SW 1271 (cell line): Measurements from ENCODE around the gene SLC44A4.
"Not testable (repeated sequence)": the region's sequence is repeated elsewhere in the genome, so short reads cannot be mapped to it uniquely, and the experiment has no call there.

Experiments used
- DNase-seq, 2 experiments: peaks; one replicate each; lab custom pipeline; 2025; lab: John Stamatoyannopoulos, UW

SLC44A4 gene

DNA sequence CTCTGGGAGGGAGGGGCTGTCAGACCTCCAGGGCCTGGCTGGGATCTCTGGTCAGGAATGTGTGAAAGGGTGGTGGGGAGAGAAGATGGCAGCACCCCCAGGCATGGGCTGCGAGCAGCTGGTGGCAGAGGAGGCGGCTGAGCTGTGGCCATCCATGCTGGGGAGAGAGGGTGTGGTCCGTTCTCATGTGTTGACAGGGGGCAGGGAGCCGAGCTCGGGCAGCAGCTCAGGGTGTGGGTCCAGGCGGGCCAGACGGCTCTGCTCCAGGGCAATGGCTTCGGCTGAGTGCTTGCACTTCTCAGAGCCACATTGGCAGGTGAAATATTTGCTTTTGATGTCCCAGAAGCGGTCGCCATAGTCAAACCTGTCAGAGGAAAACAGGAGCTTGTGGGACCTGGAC, 1.1 kb upstream of the SLC44A4 start:
- DNase-seq = no peak

GRCh38 chr6:31879143-31879542, 346 bp upstream of the SLC44A4 start:
- no peak for DNase-seq

GRCh38 chr6:31878222-31878621, 575 bp downstream of the SLC44A4 start:
- no peak for DNase-seq

DNA sequence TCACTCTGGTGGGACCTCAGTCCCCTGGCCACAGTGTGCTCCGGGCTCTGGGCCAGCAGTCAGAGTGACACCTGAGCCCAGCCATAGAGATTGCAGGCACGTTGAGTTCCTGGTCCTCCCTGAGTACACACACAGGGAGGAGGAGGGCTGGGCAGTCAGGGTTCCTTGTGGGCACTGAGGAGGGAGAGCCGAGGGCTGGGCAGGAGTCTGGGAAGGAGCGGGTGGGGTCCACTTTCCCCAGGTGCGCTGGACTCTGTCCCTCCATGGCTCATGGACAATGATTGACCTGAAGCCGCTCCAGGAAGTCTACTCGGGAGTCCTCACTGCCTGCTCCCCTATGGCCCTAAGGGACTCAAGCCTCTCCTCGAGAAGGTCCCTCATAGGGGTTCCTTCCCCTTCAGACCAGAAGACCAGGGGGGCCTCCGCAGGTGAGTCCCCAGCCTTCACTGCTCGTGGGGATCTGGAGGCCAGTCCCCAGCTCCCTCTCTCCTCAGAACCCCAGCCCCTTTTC, 1.1 kb downstream of the SLC44A4 start:
- DNase-seq = no peak

GRCh38 chr6:31877125-31877650, 1.6 kb downstream of the SLC44A4 start:
- DNase-seq = no peak

DNA sequence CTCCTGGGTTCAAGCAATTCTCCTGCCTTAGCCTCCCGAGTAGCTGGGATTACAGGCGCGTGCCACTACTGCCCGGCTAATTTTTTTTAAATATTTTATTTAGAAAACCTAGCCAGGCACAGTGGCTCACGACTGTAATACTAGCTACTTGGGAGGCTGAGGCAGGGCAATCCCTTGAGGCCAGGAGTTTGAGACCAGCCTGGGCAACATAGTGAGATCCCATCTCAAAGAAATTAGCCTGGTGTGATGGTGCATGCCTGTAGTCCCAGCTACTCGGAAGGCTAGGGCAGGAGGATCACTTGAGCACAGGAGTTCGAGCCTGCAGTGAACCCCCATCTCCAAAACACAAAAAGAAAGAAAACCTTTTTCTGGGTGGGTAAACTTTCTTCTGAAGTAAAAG, 2.4 kb downstream of the SLC44A4 start:
- DNase-seq = no peak

DNA sequence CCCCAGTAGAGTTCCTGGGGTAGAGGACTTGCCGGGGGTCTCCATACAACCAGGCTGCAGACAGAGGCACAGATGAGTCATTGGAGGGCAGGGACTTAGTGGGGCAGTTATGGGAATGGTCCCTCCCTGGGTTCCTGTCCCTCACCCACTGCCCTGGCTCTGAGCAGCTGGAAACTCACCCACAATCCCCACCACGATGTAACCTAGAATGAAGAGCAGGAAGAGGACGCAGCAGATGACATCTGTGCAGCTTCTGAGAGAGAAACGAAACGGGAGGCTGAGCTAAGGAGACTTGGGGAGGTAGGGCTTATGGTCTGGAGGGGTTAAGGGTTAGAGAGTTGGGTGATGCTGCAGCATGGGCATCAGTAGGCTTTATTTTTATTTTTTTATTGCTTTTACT, 2.9 kb downstream of the SLC44A4 start:
- no peak for DNase-seq

GRCh38 chr6:31874836-31875572, 3.8 kb downstream of the SLC44A4 start:
- DNase-seq = no peak

- DNase-seq = no peak
These were observed 4.6 kb downstream of the SLC44A4 start for GRCh38 chr6:31874084-31874670.

DNA sequence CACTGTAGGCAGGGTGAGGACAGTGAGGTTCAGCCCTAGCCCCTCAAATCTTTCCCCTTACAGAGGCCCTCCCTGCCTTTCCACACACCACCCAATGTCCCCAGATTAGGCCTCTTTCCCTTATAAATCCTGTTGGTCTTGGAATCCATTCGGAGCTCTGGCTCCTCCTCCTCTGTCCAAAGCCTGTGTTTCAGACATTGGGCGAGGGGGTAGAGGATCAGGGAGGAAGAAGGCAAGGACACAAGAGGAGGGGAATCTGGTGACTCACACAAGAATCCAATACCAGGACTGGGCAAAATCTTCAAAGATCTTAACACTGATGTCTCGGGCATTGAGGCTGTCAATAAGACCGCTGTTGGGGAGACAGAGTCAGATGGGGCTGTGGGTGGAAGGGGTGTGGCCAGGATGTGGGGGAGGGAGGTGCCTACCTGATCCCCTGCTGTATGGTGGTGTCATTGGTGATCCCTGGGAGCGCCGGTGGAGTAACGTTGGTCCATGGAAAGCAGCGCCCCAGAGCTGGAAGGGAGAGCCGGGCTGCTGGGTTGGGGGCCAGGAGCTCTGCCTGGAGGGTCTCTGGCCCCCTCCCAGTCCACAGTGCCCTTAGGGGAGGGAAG, 7.6 kb downstream of the SLC44A4 start:
- DNase-seq = no peak

- DNase-seq = no peak
These were observed 8.3 kb downstream of the SLC44A4 start for GRCh38 chr6:31870385-31870921.

DNA sequence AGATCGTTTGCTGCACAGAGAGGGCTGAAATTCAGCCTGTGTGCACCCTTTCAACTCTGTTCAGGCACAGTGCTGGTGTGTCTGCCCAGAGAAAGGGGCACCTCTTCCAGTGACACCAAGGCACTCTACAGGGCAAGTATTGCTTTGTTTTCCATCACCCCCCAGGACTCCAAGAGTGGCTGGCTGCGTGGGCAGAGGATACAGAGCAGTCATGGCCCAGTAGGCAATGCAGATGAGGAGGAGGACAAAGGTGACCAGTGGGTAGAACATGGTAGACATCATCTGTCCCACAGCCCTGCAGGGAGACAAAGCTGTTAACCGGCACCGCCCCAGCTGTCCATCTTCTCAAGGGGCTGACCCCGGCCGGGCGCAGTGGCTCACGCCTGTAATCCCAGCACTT, 9.5 kb downstream of the SLC44A4 start:
- no peak for DNase-seq

DNA sequence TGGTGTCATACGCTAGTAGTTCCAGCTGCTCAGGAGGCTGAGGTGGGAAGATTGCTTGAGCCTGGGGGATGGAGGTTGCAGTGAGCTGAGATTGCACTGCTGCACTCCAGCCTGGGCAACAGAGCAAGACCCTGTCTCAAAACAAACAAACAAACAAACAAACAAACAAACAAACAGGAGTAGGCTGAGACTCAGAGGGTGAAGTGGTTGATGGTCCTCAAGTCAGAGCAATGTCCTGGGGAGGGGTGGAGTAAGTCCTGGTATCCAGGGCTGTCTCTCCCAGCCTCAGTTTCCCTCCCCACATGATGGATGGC, 10.2 kb downstream of the SLC44A4 start:
- DNase-seq = not testable (repeated sequence)

GRCh38 chr6:31865205-31866118, 13.3 kb downstream of the SLC44A4 start:
- no peak for DNase-seq

- DNase-seq = no peak
These were observed 14.0 kb downstream of the SLC44A4 start for GRCh38 chr6:31864818-31865204.

DNA sequence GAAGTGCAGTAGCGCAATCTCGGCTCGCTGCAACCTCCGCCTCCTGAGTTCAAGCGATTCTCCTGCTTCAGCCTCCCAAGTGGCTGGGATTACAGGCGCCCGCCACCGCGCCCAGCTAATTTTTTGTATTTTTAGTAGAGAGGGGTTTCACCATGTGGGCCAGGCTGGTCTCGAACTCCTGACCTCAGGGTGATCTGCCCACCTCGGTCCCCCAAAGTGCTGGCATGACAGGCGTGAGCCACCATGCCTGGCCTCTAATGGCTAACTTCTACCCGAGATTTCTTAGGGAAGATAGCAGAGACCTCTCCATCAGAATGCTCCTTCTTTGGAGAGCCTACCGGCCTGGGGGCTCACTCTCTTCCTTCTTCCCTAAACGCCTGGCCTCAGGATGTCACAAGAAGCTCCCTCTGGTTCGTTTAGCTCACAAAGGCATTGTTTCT, 14.7 kb downstream of the SLC44A4 start:
- DNase-seq = not testable (repeated sequence)

DNA sequence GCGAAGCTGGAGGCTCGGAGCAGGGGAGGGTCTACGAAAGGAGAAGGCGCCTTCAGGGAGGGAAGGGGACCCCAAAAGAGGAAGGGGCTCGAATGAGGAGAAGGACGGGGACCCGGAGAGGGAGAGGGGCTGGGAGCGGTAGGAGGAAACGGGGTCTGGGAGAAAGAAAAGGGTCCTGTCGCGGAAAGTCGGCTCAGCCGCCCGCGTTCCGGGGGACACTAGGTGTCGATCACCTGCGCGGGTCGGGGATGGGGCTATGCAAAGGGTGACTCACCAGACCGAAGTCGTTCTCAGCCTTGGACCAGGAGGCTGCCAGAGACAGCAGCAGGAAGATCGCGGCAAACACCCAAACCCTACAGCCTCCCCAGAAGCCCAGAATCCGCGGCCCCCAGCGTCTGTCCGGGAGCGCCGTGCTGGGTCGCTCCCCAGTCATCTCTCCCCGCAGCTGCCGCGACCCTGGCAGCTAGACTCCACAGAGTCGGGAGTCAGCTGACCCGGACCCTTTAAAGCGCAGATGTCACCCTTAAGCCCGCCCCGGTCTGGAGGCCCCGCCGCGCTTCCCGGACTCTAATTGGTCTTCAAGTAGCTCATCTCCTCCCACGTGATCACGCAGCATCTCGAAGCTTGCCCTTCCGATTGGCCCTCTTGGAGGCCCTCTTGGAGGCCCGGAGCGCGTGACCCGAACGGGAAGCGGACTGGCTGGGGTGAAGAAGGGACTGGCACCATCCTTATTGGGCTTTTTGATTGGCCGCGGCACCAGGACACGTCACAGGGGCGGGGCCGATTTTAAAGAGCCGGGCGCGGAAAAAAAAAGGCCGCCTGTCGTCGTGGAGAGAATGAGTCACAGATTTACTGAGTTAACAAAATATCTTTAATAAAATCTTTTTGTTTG, 16.2 kb downstream of the SLC44A4 start, which contains the start of gene NEU1:
Gene NEU1 (minus strand): TSS at position 478 of the 892 bp plus-strand sequence. CDS start 45 bp downstream, at position 433.
- peak; percentile 100 for DNase-seq

DNA sequence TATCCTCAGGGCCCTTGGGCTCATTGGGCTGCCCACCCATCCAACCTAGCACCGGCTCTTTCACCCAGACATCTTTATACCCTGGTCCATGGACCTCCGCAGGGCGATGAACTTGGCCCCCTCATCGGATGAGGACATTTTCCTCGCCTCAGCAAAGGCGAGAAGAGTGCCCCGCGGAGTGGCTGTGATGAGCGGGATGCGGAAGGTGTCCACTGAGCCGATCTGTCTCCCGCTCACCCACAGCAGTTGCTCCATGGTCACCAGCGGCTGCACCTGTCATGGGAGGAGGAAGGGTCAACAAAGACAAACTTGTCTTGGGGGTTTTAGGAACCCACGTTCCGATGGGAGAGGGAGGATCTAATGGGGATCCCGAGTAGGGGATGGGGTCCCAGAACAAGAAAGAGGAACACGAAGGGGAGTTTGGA, 16.9 kb downstream of the SLC44A4 start:
- DNase-seq = no peak

GRCh38 chr6:31861150-31861549, 17.6 kb downstream of the SLC44A4 start:
- DNase-seq = no peak

DNA sequence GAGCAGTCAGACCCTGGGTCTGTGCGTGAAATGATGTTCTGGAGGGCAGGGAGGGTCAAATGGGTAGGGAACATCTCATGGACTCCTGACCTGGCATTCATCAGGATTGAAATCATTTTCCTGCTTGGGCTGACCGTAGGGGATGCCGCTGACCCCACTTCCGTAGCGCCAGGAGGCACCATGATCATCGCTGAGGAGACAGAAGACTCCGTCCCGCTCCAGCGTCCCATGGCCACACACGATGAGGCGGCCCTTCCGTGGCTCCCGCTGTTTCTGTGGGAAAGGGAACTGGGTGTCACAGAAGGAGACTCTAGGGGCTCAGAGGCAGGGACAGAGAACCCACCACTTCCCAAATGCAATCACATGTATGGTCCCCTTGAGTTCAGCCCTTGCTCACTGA, 18.4 kb downstream of the SLC44A4 start:
- no peak for DNase-seq

- no peak for DNase-seq
These were observed 18.9 kb downstream of the SLC44A4 start for GRCh38 chr6:31859923-31860322.
